HG02623 (cell line): ENCODE results near the gene ZNF771.
A peak's percentile ranks its signal among the peaks of the same experiment; 100 is the strongest.
"Not testable (repeated sequence)": the region's sequence is repeated elsewhere in the genome, so short reads cannot be mapped to it uniquely, and the experiment has no call there.

Source experiments
- ATAC-seq: cut with Tn5 transposase; IDR thresholded peaks from one replicate; pipeline ENCODE4 v1.9.1; 2021; ENCODE audit warnings: moderate library complexity; ENCODE audit not compliant: unreplicated experiment

The ZNF771 gene

DNA sequence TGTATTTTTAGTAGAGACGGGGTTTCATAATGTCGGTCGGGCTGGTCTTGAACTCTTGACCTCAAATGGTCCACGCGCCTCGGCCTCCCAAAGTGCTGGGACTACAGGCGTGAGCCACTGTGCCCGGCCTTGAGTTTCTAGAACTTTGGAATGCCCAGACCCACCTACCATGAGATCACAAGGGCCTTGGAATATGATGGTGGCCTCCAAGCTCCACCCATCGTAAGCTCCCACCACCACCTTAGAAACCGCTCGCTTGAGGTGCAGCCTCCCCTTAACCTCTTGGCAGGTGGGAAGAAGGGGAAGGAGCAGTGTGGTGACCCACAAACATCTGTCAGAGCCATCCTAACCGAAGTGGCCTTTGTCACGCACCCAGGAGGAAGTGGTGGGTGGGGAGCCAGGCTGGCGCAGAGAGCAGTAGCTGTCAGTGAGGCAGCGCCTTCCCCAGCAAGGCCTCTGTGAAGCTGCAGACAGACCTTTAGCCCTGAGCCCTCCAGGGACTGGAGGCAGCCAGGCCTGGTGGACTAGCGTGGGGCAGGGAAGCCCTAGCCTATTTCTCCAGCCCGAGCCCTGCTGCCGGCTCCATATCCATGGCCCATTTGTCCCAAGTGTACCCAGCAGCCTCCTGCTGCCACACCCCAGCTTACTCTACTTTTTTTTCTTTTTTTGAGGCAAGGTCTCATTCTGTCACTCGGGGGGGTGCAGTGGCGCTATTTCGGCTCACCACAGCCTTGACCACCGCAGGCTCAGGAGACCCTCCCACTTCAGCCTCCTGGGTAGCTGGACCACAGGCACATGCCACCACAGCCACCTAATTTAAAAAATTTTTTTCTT lies 51.4 kb downstream of the ZNF771 start:
- ATAC-seq: peak; percentile 81

DNA sequence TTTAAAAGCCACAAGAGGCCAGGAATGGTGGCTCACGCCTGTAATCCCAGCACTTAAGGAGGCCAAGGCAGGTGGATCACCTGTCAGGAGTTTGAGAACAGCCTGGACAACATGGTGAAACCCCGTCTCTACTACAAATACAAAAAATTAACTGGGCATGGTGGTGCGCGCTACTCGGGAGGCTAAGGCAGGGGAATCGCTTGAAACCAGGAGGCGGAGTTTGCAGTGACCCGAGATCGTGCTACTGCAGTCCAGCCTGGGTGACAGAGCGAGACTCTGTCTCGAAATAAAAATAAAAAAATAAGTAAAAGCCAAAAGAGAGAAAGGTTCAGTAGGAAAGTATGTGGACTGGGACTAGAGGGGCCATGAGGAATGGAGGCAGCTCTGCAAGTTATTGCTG lies 52.0 kb downstream of the ZNF771 start:
- no peak for ATAC-seq

DNA sequence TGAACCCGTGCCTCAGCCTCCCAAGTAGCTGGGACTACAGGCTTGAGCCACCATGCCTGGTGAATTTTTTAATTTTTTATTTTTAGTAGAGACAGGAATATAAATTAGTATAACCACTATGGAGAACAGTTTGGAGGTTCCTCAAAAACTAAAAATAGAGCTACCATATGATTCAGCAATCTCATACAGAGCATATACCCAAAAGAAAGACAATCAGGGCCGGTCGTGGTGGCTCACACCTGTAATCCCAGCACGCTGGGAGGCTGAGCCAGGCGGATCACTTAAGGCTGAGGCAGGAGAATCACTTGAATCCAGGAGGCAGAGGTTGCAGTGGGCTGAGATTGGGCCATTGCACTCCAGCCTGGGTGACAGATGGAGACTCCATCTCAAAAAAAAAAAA lies 54.0 kb downstream of the ZNF771 start:
- not testable (repeated sequence) for ATAC-seq

DNA sequence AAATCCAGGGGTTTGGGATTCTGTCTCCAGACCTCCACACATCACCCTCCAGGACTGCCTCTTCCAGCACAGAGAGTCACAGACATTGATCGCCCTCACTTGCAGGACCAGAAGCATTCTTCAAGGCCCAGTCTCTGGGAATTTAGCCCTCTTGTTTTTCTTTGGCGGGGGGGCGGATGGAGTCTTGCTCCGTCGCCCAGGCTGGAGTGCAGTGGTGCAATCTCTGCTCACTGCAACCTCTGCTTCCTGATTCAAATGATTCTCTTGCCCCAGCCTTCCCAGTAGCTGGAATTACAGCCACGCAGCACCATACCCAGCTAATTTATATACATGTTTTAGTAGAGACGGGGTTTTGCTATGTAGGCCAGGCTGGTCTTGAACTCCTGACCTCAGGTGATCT lies 56.7 kb downstream of the ZNF771 start:
- no peak for ATAC-seq
